GM18502 (cell line): ENCODE measurements around the gene EEF1AKMT4.

ENCODE experiments used
- ATAC-seq: cut with Tn5 transposase; IDR thresholded peaks from one replicate; pipeline ENCODE4 v1.9.1; 2021; ENCODE audit warnings: mild to moderate bottlenecking; ENCODE audit not compliant: unreplicated experiment, poor library complexity

The EEF1AKMT4 gene

GRCh38 chr3:184295771-184296170, 46.3 kb downstream of the EEF1AKMT4 start:
- ATAC-seq: no peak

DNA sequence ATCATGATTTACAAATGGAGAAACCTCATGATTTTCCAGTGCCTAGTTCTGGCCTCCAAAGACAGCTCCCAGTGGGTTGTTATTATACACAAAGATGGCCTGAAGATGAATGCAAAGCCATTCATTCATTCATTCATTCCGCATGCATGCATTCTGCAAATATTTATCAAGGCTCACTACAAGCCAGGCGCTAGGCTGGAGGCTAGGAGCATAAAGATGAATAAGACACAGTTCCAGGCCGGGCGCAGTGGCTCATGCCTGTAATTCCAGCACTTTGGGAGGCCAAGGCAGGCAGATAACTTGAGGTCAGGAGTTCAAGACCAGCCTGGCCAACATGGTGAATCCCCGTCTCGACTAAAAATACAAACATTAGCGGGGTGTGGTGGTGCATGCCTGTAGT, 47.1 kb downstream of the EEF1AKMT4 start:
- no peak for ATAC-seq

DNA sequence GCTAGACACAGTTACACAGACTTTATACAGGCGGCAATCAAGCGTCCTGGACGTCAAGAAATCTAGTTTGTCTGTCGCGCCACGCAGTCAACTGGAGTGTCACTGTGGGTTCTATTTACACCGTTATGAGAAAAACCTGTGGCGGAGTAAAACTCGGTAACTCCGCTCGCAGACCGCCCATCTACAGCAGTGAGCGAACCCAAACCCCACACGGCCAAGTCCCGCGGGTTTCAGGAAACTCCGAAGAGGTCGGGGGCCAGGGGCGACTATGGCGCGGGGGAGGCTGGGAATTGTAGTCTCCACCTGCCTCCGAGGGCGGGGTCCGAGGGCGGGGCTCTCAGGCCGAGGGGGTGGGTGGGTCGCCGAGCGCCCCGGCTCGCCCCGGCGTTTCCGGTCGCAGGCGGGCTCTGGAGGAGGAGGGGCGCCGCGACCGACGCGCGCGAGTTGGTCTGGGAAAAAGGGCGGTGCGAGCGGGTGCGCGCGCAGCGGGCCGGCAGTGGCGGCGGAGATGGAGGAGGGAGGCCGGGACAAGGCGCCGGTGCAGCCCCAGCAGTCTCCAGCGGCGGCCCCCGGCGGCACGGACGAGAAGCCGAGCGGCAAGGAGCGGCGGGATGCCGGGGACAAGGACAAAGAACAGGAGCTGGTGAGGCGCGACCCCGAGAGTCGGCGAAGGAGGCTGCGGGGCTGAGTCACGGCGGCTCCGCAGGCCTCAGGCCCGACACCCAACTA, 49.5 kb downstream of the EEF1AKMT4 start, which contains the start of gene PSMD2:
TSS of gene PSMD2 (plus strand) at position 483 of the 729 bp plus-strand sequence. CDS start at position 509, 26 bp downstream.
- ATAC-seq: peak; percentile 94

GRCh38 chr3:184299488-184300377, 50.3 kb downstream of the EEF1AKMT4 start:
- ATAC-seq: no peak

GRCh38 chr3:184300378-184300720, 50.9 kb downstream of the EEF1AKMT4 start:
- no peak for ATAC-seq

DNA sequence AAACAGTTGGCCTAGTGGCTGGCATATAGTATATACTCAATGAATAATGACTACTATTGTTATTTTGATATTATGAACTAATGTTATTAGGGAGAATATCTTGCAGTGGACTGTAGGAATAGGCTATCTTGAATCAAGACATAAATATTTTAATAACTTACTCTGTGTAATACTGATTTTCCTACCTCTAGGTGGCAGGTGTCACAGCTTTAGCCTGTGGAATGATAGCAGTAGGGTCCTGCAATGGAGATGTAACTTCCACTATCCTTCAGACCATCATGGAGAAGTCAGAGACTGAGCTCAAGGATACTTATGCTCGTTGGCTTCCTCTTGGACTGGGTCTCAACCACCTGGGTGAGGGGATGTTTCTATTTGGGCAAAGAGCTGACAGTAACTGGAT, 56.1 kb downstream of the EEF1AKMT4 start:
- ATAC-seq: no peak

GRCh38 chr3:184306341-184306972, 57.0 kb downstream of the EEF1AKMT4 start:
- no peak for ATAC-seq

DNA sequence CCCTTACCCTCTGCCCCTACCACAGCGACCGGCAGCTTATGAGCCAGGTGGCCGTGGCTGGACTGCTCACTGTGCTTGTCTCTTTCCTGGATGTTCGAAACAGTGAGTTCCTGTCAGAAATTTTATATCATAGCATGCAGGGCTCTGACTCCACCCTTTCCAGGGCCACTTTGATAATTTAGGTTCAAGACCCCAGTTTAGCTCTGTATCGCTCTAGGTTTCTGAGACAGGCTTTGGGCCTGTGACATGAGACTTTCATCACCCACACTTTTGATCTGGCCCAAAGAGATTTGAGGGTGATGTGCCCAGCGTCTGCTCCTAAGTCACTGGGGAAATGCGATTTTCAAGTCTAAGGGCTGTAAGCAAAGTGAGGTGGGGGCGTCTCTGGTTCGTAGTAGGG, 58.4 kb downstream of the EEF1AKMT4 start:
- no peak for ATAC-seq
